ENCODE measurements around the gene CWH43.

CWH43 gene

DNA sequence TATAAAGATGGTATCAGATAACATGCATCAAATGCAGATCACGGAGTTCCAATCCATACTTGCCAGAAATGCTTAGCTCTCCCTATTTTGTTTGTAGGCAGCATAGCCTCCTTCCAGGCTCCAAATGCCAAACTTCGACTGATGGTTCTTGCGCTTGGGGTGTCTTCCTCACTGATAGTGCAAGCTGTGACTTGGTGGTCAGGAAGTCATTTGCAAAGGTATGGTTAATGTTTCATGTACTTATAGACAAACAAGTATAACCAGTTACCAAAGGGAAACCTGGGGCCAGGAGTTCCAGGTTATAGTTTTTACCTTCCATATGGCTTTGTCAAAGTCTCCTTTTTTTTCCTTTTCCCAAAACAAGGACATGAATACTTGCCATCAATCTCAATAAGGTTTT lies 5.3 kb downstream of the CWH43 start:
- TF ChIP-seq ZBTB7A (IDR thresholded peaks at IDR 0.05; ENCODE audit: low read depth) (no peak), EP300 (IDR thresholded peaks at IDR 0.05; ENCODE audit: borderline replicate concordance) (no peak), CEBPB (IDR thresholded peaks at IDR 0.05) (no peak), RAD21 (IDR thresholded peaks at IDR 0.05; ENCODE audit: low read depth) (no peak), FOXM1 (IDR thresholded peaks at IDR 0.05; ENCODE audit: borderline replicate concordance, low read depth) (no peak), TEAD4 (IDR thresholded peaks at IDR 0.05) (no peak), TCF12 (IDR thresholded peaks at IDR 0.05; ENCODE audit: low read depth) (no peak), TAF1 (IDR thresholded peaks at IDR 0.05; ENCODE audit: low read depth) (no peak)
- TF ChIP-seq, protein P1, sequence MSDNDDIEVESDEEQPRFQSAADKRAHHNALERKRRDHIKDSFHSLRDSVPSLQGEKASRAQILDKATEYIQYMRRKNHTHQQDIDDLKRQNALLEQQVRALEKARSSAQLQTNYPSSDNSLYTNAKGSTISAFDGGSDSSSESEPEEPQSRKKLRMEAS (IDR thresholded peaks at IDR 0.05) = no peak
- TF ChIP-seq, protein P2, sequence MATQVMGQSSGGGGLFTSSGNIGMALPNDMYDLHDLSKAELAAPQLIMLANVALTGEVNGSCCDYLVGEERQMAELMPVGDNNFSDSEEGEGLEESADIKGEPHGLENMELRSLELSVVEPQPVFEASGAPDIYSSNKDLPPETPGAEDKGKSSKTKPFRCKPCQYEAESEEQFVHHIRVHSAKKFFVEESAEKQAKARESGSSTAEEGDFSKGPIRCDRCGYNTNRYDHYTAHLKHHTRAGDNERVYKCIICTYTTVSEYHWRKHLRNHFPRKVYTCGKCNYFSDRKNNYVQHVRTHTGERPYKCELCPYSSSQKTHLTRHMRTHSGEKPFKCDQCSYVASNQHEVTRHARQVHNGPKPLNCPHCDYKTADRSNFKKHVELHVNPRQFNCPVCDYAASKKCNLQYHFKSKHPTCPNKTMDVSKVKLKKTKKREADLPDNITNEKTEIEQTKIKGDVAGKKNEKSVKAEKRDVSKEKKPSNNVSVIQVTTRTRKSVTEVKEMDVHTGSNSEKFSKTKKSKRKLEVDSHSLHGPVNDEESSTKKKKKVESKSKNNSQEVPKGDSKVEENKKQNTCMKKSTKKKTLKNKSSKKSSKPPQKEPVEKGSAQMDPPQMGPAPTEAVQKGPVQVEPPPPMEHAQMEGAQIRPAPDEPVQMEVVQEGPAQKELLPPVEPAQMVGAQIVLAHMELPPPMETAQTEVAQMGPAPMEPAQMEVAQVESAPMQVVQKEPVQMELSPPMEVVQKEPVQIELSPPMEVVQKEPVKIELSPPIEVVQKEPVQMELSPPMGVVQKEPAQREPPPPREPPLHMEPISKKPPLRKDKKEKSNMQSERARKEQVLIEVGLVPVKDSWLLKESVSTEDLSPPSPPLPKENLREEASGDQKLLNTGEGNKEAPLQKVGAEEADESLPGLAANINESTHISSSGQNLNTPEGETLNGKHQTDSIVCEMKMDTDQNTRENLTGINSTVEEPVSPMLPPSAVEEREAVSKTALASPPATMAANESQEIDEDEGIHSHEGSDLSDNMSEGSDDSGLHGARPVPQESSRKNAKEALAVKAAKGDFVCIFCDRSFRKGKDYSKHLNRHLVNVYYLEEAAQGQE (IDR thresholded peaks at IDR 0.05; ENCODE audit: low read depth) = no peak
- TF ChIP-seq, protein P3, sequence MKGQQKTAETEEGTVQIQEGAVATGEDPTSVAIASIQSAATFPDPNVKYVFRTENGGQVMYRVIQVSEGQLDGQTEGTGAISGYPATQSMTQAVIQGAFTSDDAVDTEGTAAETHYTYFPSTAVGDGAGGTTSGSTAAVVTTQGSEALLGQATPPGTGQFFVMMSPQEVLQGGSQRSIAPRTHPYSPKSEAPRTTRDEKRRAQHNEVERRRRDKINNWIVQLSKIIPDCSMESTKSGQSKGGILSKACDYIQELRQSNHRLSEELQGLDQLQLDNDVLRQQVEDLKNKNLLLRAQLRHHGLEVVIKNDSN (IDR thresholded peaks at IDR 0.05) = no peak

DNA sequence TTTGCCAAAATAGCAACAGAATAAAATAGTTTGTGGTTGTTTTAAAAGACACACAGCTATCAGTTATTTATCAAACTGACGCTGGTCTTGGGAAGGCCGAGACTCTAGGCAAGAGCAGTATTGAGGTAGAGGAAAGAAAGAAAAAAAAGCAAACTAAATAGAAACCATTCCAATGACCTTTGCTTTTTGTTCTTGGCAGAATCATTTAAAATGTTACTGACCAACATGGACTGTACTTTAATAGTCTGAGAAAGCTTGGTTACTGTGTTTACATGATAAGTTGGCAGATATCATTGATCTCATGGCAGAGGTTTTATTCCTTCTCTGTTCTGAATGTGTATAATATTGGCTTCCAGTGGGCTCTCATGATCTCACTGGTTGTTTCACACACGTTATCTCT lies 11.9 kb downstream of the CWH43 start:
- TF ChIP-seq YY1 (IDR thresholded peaks at IDR 0.05; ENCODE audit: low read depth) = no peak
- no peak for TF ChIP-seq CREB1 (IDR thresholded peaks at IDR 0.05; ENCODE audit: low read depth)
- no peak for TF ChIP-seq CEBPB (IDR thresholded peaks at IDR 0.05)
- TF ChIP-seq, protein P1 (IDR thresholded peaks at IDR 0.05) = no peak
- no peak for TF ChIP-seq EGR1 (IDR thresholded peaks at IDR 0.05)
- no peak for TF ChIP-seq TEAD4 (IDR thresholded peaks at IDR 0.05)
- no peak for TF ChIP-seq TAF1 (IDR thresholded peaks at IDR 0.05; ENCODE audit: low read depth)
- no peak for TF ChIP-seq FOXM1 (IDR thresholded peaks at IDR 0.05; ENCODE audit: borderline replicate concordance, low read depth)

DNA sequence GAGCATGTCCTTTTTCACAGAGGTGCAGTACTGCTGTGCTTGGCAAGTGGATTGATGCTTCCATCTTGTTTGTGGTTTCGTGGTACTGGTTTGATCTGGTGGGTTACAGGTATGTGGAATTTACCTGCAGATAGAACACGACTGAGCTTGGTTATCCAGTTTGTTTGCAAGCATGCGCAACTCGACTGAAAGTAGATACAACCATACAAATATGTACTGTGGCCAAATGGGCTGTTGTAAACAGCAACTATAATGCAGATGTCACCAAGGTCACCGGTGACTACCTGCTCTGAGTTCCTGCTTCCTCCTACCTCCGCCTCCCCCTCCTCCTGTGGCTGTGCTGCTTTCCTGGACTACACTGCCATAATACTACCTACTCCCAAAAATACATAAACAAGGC lies 12.4 kb downstream of the CWH43 start:
- TF ChIP-seq, protein P2 (IDR thresholded peaks at IDR 0.05; ENCODE audit: low read depth) = no peak
- TF ChIP-seq, protein P3 (IDR thresholded peaks at IDR 0.05) = no peak
- TF ChIP-seq EGR1 (IDR thresholded peaks at IDR 0.05) = no peak

DNA sequence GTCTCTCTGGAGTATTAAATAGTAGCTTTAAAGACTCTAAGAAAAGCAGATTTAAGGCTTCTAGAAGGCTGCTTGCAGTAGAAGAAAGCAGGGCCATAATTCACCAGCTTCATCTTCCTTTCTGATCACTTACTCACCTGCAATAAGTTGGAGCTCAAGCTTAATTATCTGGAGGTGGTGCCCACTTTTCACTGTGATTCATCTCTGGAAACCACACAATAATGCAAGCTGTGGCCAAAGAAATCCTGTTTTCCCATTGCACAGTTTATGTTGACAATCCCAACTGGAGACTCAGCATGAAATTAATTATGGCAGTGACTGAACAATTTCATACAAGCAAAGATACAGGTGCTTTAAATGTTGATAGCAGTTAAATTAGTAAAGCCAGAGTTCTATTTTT lies 14.7 kb downstream of the CWH43 start:
- TF ChIP-seq FOXM1 (IDR thresholded peaks at IDR 0.05; ENCODE audit: borderline replicate concordance, low read depth) (no peak), TAF1 (IDR thresholded peaks at IDR 0.05; ENCODE audit: low read depth) (no peak), RAD21 (IDR thresholded peaks at IDR 0.05; ENCODE audit: low read depth) (no peak), ZBTB7A (IDR thresholded peaks at IDR 0.05; ENCODE audit: low read depth) (no peak), CEBPB (IDR thresholded peaks at IDR 0.05) (no peak), CREB1 (IDR thresholded peaks at IDR 0.05; ENCODE audit: low read depth) (no peak), TEAD4 (IDR thresholded peaks at IDR 0.05) (no peak), YY1 (IDR thresholded peaks at IDR 0.05; ENCODE audit: low read depth) (no peak), EGR1 (IDR thresholded peaks at IDR 0.05) (no peak), NFIC (IDR thresholded peaks at IDR 0.05) (no peak)
- TF ChIP-seq, protein P1 (IDR thresholded peaks at IDR 0.05) = no peak
- TF ChIP-seq, protein P3 (IDR thresholded peaks at IDR 0.05) = no peak

DNA sequence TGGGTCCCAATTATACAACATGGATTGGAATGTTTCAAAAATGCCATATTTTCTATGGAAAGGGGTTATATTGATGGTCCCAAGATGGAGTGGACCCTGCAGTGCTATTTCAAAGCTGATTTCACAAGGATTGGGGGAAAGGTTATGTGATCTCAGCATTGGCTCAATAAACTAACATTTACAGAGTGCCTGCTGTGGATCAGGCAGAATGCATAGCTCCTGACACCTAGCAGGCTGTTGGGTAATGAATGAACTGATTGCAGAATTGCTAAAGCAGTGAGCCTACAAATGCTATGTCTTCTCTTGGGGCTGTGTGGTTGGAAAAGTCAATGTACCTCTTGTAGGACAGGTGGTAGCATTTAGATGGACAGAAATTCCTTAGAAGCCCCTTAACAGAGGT lies 16.9 kb downstream of the CWH43 start:
- TF ChIP-seq, protein P1 (IDR thresholded peaks at IDR 0.05) = no peak
- no peak for TF ChIP-seq CEBPB (IDR thresholded peaks at IDR 0.05)
- no peak for TF ChIP-seq CREB1 (IDR thresholded peaks at IDR 0.05; ENCODE audit: low read depth)
- TF ChIP-seq, protein P2 (IDR thresholded peaks at IDR 0.05; ENCODE audit: low read depth) = no peak
- no peak for TF ChIP-seq TCF12 (IDR thresholded peaks at IDR 0.05; ENCODE audit: low read depth)
- TF ChIP-seq TAF1 (IDR thresholded peaks at IDR 0.05; ENCODE audit: low read depth) = no peak
- TF ChIP-seq NFIC (IDR thresholded peaks at IDR 0.05) = no peak
- no peak for TF ChIP-seq EGR1 (IDR thresholded peaks at IDR 0.05)
- TF ChIP-seq EP300 (IDR thresholded peaks at IDR 0.05; ENCODE audit: borderline replicate concordance) = no peak
- no peak for TF ChIP-seq RAD21 (IDR thresholded peaks at IDR 0.05; ENCODE audit: low read depth)
- TF ChIP-seq FOXM1 (IDR thresholded peaks at IDR 0.05; ENCODE audit: borderline replicate concordance, low read depth) = no peak
